ENCODE measurements around the gene C1QTNF8.

The C1QTNF8 gene

DNA sequence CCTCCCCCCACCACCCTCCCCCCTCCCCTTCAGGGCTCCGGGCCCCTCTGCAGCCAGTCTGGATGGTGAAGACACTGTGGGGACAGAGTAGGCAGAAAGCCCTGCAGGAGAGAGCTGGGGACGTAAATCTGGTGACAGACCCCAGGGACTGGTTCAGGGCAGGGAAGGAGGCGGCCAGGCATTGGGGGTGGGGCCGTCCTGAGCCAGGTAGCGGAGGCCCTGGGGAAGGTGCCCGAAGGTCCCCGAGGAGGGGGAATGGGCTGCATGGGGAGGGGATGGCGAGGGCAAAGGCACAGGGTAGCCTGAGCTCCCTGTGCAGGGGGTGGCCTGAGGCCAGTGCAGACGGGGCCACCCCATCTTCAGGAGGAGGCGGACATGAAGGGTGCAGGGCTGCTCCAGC lies 30.5 kb upstream of the C1QTNF8 start:
- no peak overlapping the region for H3K4me3 ChIP-seq (ENCODE audit: low read length)
- no peak for DNase-seq (ENCODE audit: low read depth)
- TF ChIP-seq, protein P1, sequence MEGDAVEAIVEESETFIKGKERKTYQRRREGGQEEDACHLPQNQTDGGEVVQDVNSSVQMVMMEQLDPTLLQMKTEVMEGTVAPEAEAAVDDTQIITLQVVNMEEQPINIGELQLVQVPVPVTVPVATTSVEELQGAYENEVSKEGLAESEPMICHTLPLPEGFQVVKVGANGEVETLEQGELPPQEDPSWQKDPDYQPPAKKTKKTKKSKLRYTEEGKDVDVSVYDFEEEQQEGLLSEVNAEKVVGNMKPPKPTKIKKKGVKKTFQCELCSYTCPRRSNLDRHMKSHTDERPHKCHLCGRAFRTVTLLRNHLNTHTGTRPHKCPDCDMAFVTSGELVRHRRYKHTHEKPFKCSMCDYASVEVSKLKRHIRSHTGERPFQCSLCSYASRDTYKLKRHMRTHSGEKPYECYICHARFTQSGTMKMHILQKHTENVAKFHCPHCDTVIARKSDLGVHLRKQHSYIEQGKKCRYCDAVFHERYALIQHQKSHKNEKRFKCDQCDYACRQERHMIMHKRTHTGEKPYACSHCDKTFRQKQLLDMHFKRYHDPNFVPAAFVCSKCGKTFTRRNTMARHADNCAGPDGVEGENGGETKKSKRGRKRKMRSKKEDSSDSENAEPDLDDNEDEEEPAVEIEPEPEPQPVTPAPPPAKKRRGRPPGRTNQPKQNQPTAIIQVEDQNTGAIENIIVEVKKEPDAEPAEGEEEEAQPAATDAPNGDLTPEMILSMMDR (conservative IDR thresholded peaks at IDR 0.05; ENCODE audit: low read length), result no peak

- no peak overlapping the region for H3K4me3 ChIP-seq (ENCODE audit: low read length)
- DNase-seq (ENCODE audit: low read depth), result no peak
Measured at GRCh38 chr16:1126044-1126443, 30.0 kb upstream of the C1QTNF8 start.

DNA sequence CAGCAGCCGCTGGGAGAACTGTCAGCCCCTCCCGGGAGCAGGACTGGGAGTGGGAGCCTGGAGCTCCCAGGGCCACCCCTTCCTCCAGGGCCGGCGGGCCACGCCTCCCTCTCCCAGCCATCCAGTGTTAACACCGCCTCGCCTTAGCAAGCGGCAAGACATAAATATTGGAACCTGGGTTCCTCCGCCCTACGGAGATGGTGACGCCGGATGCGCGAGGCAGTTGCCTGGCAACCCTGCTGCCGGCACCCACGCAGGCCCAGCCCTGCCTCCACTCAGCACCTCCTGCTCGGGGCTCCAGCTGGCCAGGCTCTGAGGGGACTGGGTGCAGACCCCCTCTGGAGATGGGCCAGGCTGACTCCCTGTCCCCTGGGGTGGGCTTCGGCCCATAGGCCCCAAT lies 29.4 kb upstream of the C1QTNF8 start:
- DNase-seq (ENCODE audit: low read depth), result peak; percentile 6
- H3K4me3 ChIP-seq (ENCODE audit: low read length), result no peak overlapping the region
- TF ChIP-seq, protein P1 (conservative IDR thresholded peaks at IDR 0.05; ENCODE audit: low read length), result no peak

More at GRCh38 chr16:1126044-1126443, 30.0 kb upstream of the C1QTNF8 start:
- TF ChIP-seq, protein P1 (conservative IDR thresholded peaks at IDR 0.05; ENCODE audit: low read length), result no peak

DNA sequence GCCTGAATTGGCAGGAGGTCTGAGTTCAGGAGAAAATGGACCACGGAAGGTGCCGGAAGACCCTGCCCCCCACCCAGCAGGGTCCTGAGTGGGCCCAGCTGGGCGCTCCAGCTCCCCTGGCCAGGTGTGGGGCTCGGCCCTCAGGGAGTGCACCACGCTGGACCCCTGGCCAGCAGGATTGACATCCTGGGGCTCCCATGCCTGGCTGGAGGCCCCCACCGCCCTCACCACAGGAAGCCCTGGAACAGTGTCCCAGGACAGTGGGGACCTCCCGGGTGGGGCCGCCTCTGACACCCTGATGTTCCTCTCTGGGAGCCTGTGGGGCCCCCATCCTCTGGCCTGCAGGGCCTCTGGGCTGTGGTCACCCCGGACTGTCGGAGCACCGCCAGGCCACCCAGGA lies 28.8 kb upstream of the C1QTNF8 start:
- TF ChIP-seq, protein P1 (conservative IDR thresholded peaks at IDR 0.05; ENCODE audit: low read length), result no peak
- DNase-seq (ENCODE audit: low read depth), result no peak
- no peak overlapping the region for H3K4me3 ChIP-seq (ENCODE audit: low read length)

DNA sequence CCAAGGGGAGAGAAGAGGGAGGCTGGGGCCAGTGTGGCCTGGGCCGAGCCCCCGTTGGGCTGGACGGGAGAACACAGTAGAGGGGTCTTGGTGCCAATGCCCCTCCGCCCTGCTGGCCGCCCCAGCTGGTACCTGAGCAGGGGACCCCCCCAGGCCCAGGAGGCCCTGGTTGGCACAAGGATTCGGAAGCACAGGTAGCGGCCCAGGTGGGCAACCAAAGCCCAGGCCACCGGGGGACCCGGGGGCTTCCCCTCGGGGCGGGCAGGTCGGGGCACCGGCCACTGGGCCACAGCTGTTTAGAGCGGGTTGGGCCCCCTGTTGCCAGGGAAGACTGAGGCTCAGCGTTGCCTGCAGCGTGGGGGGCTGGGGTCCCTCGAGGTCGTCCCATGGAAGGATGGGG lies 28.2 kb upstream of the C1QTNF8 start:
- no peak for DNase-seq (ENCODE audit: low read depth)
- TF ChIP-seq, protein P1 (conservative IDR thresholded peaks at IDR 0.05; ENCODE audit: low read length), result no peak

GRCh38 chr16:1123525-1124230 lies 27.6 kb upstream of the C1QTNF8 start:
- no peak for DNase-seq (ENCODE audit: low read depth)
- TF ChIP-seq, protein P1 (conservative IDR thresholded peaks at IDR 0.05; ENCODE audit: low read length), result no peak
- H3K4me3 ChIP-seq (ENCODE audit: low read length), result no peak overlapping the region

More for the DNA sequence above, 28.2 kb upstream of the C1QTNF8 start:
- no peak overlapping the region for H3K4me3 ChIP-seq (ENCODE audit: low read length)

DNA sequence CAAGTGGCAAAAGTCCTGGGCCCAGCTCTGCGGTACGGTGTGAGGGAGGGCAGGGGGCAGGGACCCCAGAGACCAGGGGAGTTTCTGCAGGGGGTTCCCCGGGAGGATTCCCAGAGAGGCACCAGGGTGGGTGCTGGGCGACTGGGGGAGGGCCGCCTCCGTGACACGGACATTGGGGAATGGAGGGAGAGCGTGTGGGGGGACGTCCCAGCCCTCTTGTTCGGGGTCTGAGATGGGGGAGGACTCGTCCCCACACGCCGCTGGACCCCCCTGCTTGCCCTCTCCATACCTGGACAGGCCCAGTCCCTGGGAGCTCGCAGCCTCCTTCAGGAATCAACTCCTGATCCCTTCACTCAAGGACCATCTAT lies 26.3 kb upstream of the C1QTNF8 start:
- TF ChIP-seq, protein P1 (conservative IDR thresholded peaks at IDR 0.05; ENCODE audit: low read length), result no peak

More for the DNA sequence above, 26.3 kb upstream of the C1QTNF8 start:
- no peak overlapping the region for H3K4me3 ChIP-seq (ENCODE audit: low read length)
- DNase-seq (ENCODE audit: low read depth), result no peak
